ENCODE measurements around the gene CNTFR. TPM values are rescaled to one million over a fixed set of nuclear protein-coding genes. Genes with fewer than 3 reads are reported as not detected.

CNTFR gene
- total RNA-seq, 4 donors from 2014 or later, result 19.8 to 40.9 (median 34.7) TPM

- Histone ChIP-seq H3K9me3 (peaks cover 0 to 6% (median 0%) of the 10 kb centered on the region in 4 donors), H3K27me3 (no peaks in the 10 kb centered on the region), H3K27ac (no peak overlapping the region), H3K36me3 (peaks cover 0 to 8% (median 0%) of the 10 kb centered on the region in 3 donors), H3K4me3 (no peak overlapping the region), H3K4me1 (peaks cover 0 to 36% (median 17%) of the 10 kb centered on the region in 4 donors)
- WGBS, 2 donors, result 79 to 80% methylated on average over 17 to 19 of the region's 19 CpGs
- DNase-seq (ENCODE audit: low spot score in 2 of 2), result no peak
- TF ChIP-seq POLR2A (IDR thresholded peaks at IDR 0.05) (no peak), EP300 (IDR thresholded peaks at IDR 0.05) (no peak), CTCF (IDR thresholded peaks at IDR 0.05) (no peak)
Observed at GRCh38 chr9:34557426-34558321, 31.9 kb downstream of the CNTFR start.

DNA sequence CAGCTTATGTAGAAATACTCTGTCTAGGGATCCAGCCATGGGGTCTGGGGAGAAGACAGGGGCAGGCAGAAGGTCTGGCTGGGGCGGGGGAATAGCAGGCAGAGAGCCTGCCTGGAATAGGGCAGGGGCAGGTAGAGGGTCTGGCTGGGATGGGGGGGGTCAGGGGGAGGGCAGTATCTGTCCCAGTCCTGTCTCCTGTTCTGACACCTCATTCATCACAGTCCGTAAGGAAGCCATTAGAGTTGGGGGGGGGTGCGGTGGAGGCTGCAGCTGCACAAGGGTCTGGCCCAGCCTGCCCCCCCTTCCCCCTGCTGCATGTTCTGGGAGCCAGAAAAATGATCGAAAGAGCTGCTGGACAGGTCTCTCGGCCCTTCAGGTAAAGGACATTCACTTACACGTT, 32.6 kb downstream of the CNTFR start:
- no peak for TF ChIP-seq EP300 (IDR thresholded peaks at IDR 0.05)
- no peak for TF ChIP-seq CTCF (IDR thresholded peaks at IDR 0.05)
- TF ChIP-seq POLR2A (IDR thresholded peaks at IDR 0.05), result no peak
- no peaks in the 10 kb centered on the region for H3K27me3 ChIP-seq
- H3K36me3 ChIP-seq, result peaks cover 0 to 6% (median 0%) of the 10 kb centered on the region in 3 donors
- H3K4me1 ChIP-seq, result peaks cover 0 to 36% (median 17%) of the 10 kb centered on the region in 4 donors
- DNase-seq (ENCODE audit: low spot score in 2 of 2), result no peak
- H3K4me3 ChIP-seq, result no peak overlapping the region
- peaks cover 0 to under 1% (median 0%) of the 10 kb centered on the region in 4 donors for H3K9me3 ChIP-seq
- no peak overlapping the region for H3K27ac ChIP-seq
- 62 to 69% methylated on average over 6 of the region's 6 CpGs for WGBS, 2 donors

- H3K27me3 ChIP-seq, result no peaks in the 10 kb centered on the region
- H3K9me3 ChIP-seq, result no peaks in the 10 kb centered on the region
- peaks cover 0 to 34% (median 13%) of the 10 kb centered on the region in 4 donors for H3K4me1 ChIP-seq
- DNase-seq (ENCODE audit: low spot score in 2 of 2), result no peak
- TF ChIP-seq POLR2A (IDR thresholded peaks at IDR 0.05) (no peak), CTCF (IDR thresholded peaks at IDR 0.05) (no peak), EP300 (IDR thresholded peaks at IDR 0.05) (no peak)
- H3K27ac ChIP-seq, result no peak overlapping the region
- H3K36me3 ChIP-seq, result peaks cover 0 to 10% (median 0%) of the 10 kb centered on the region in 3 donors
- H3K4me3 ChIP-seq, result no peak overlapping the region
- 89 to 90% methylated on average over 13 of the region's 13 CpGs for WGBS, 2 donors
Observed at GRCh38 chr9:34555936-34556525, 33.5 kb downstream of the CNTFR start.

DNA sequence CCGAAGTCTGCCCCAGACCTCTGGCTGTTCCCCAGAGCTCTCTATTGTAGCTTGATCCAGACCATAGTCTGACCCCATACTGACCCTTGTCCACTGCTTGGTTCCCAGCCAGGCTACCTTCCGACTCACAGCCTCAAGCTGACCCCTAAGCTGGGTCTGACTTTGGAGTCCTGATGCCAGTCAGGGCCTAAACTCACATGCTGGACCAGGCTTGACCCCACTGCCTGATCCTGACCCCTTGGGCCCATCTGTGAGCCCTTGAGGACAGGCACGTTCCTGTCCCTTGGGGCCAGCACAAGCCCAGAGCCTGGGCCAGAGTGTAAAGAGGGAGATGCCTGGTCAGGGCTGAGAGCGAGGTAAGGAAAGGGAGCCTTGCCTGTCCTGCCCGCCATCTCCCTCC, 34.0 kb downstream of the CNTFR start:
- no peak for DNase-seq (ENCODE audit: low spot score in 2 of 2)
- Histone ChIP-seq H3K9me3 (no peaks in the 10 kb centered on the region), H3K27me3 (no peaks in the 10 kb centered on the region), H3K4me1 (peaks cover 0 to 29% (median 8%) of the 10 kb centered on the region in 4 donors), H3K36me3 (peaks cover 0 to 10% (median 0%) of the 10 kb centered on the region in 3 donors), H3K27ac (no peak overlapping the region), H3K4me3 (no peak overlapping the region)
- WGBS, 2 donors, result 60 to 71% methylated on average over 4 to 5 of the region's 5 CpGs
- TF ChIP-seq EP300 (IDR thresholded peaks at IDR 0.05) (no peak), CTCF (IDR thresholded peaks at IDR 0.05) (no peak), POLR2A (IDR thresholded peaks at IDR 0.05) (no peak)

GRCh38 chr9:34555002-34555348, 34.5 kb downstream of the CNTFR start:
- H3K27ac ChIP-seq, result no peak overlapping the region
- no peak for DNase-seq (ENCODE audit: low spot score in 2 of 2)
- WGBS, 2 donors, result 49 to 68% methylated on average over 14 to 16 of the region's 23 CpGs

More at GRCh38 chr9:34555002-34555348, 34.5 kb downstream of the CNTFR start:
- Histone ChIP-seq H3K36me3 (peaks cover 0 to 10% (median 0%) of the 10 kb centered on the region in 3 donors), H3K27me3 (no peaks in the 10 kb centered on the region), H3K4me3 (no peak overlapping the region), H3K4me1 (peaks cover 0 to 24% (median 4%) of the 10 kb centered on the region in 4 donors), H3K9me3 (no peaks in the 10 kb centered on the region)
- TF ChIP-seq EP300 (IDR thresholded peaks at IDR 0.05), result no peak
- TF ChIP-seq POLR2A (IDR thresholded peaks at IDR 0.05), result no peak
- no peak for TF ChIP-seq CTCF (IDR thresholded peaks at IDR 0.05)
